Measurements from ENCODE around the gene AGPAT3.
A peak's percentile ranks its signal among the peaks of the same experiment; 100 is the strongest.

AGPAT3 gene

DNA sequence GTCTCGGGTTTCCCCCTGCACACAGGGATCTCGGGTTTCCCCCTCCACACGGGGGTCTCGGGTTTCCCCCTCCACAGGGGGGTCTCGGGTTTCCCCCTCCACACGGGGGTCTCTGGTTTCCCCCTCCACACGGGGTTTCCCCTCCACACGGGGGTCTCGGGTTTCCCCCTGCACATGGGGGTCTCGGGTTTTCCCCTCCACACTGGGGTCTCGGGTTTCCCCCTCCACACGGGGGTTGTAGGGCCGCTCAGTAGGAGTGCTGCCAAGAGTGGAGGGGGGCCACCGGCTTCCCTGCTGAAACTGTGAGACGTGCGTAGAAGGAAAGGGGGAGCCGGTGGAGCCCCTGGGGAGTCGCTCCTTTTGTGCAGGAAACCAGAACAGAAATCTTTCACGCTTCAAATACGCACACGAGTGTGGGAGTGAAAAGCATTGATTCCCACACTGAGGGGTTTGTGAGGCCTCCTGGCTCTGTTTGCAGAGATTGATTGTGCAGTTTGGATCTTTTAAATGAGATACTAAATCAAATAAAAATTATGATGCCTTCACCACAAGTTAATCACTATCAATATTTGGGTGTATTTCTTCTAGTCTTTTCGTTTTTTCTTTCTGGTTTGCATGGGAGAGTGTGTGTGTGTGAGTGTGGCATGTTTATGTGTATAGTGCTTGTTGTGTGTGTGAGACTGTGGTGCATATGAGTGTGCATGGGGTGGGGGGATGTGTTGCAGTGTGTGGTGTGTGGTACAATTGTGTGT is 92.8 kb downstream of the AGPAT3 start:
- DNase-seq (ENCODE audit: low spot score), result no peak

DNA sequence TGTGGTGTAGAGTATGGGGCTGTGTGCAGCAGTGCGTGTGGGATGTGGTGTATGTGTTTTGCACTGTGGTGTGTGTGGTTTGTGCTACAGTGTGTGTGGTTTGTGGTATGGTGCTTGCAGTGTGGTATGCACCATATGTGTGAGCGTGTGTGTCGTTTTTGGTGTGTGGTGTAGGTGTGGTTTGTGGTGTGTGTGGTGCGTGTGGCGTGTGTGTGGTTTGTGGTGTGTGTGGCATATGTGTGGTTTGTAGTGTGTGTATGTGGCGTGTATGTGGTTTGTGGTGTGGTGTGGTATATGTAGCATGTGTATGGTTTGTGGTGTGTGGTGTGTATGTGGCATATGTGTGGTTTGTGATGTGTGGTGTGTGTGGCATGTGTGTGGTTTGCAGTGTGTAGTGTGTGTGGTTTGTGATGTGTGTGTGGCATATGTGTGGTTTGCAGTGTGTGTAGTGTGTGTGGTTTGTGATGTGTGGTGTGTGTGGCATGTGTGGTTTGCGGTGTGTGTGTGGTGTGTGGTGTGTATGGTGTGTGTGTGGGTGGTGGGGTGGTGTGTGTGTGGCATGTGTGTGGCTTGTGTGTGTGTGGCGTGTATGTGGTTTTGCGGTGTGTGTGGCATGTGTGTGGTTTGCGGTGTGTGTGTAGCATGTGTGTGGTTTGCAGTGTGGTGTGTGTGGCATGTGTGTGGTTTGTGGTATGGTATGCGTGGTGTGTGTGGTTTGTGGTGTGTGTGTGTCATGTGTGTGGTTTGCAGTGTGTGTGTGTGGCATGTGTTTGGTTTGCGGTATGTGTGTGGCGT is 93.5 kb downstream of the AGPAT3 start:
- no peak for DNase-seq (ENCODE audit: low spot score)

DNA sequence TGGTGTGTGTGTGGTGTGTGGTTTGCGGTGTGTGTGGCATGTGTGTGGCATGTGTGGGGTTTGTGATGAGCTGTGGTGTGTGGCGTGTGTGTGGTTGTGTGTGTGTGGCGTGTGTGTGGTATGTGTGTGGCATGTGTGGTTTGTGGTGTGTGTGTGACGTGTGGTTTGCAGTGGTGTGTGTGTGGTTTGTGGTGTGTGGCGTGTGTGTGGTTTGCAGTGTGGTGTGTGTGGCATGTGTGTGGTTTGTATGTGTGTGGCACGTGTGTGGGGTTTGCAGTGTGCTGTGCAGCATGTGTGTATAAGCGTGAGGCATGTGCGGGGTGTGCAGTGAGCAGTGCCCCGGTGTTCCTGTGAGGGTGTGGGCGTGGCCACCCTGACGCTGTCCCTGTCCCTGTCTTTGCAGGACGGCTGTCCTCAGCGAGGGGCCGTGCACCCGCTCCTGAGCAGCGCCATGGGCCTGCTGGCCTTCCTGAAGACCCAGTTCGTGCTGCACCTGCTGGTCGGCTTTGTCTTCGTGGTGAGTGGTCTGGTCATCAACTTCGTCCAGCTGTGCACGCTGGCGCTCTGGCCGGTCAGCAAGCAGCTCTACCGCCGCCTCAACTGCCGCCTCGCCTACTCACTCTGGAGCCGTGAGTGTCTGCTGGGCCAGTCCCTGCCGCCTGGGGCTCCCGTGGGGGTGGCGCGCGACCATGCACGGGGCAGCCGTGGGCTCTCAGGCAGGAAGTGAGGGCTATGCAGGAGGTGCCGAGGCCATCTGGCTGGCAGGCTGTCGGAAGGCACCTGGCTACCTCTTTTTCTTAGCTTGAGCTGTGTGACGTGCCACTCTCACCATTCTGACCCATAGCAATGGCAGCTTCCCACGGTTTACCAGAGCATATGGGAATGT is 94.5 kb downstream of the AGPAT3 start:
- DNase-seq (ENCODE audit: low spot score), result no peak

DNA sequence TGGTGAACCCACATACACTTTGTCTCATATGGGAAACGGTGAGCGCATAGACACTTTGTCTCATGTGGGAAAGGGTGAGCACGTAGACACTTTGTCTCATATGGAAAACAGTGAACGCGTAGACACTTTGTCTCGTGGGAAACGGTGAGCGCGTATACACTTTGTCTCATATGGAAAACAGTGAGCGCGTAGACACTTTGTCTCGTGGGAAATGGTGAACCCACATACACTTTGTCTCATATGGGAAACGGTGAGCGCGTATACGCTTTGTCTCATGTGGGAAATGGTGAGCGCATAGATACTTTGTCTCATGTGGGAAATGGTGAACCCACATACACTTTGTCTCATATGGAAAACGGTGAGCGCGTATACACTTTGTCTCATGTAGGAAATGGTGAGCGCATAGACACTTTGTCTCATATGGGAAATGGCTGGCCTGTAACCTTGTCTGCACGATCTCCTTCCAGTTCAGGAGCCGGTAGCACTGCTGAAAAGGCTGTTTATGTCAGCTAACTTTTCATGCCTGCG is 96.4 kb downstream of the AGPAT3 start:
- DNase-seq (ENCODE audit: low spot score), result no peak

DNA sequence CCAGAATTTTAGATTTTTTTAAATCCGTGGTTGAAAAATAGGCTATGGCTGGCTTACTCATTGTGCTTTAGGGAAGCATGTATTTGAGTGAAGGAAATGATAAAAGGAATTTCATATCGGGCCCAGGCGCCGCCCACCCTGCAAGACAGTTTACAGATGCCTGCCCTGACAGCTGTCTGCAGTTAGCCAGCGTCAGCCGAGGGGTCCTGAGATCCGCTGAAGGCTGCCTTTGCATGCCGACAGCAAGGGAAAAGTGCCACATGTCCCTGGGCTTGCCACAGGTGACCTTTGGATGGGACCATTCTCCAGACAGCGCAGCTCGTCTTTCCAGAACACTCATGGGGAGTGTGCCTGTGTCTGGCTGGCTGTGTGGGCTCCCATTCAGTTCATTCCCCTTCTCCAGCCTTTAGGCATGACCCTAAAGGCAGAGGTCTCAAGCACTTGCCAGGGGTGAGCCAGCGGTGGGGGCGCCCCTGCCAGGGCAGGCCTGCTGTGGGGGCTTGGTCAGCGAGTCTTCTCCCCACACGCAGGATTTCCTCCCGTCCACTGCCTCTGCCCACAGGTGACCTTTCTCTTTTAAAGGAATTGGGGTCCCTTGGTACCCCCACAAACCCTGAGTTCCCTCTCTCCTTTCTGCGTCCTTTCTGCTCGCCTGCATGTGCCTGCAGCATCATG is 101.0 kb downstream of the AGPAT3 start:
- DNase-seq (ENCODE audit: low spot score), result no peak

DNA sequence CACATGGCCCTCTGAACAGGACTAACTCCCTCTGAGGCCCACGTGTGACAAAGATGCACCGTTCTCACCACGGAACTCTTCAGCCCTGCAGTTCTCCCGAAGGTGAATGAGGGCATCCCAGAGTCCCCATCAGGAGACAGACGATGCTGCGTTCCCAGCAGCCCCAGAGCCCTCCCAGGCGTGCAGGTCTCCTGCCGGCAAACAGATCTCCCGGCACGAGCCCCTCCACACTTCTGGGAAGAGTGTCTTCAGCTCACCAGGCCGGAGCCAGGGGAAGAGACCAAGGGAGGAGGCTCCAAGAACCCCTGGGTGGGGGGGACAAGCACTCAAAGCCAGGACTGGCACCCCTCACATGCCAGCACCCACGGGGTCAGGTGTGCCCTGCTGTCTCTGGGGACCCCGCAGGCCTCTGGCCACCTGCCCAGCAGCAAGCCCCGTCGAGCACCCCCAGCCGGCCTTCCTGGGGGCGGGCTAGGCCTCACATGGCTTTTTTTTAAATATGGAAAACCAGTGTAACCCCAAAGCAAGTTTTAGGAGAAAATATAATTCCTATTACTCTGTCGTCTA is 102.0 kb downstream of the AGPAT3 start:
- DNase-seq (ENCODE audit: low spot score), result no peak

DNA sequence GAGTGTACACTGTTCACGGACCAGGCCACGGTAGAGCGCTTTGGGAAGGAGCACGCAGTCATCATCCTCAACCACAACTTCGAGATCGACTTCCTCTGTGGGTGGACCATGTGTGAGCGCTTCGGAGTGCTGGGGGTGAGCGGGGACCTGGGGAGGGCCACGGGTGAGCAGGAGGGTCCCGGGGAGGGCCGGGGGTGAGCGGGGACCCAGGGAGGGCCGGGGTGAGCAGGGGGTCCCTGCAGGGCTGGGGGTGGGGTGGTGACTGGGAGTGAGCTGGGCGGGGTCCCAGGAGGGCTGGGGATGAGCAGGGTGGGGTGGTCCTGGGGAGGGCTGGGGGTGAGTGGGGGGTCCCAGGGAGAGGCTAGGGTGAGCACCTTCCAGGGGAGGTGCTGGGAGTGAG is 103.0 kb downstream of the AGPAT3 start:
- no peak for DNase-seq (ENCODE audit: low spot score)

DNA sequence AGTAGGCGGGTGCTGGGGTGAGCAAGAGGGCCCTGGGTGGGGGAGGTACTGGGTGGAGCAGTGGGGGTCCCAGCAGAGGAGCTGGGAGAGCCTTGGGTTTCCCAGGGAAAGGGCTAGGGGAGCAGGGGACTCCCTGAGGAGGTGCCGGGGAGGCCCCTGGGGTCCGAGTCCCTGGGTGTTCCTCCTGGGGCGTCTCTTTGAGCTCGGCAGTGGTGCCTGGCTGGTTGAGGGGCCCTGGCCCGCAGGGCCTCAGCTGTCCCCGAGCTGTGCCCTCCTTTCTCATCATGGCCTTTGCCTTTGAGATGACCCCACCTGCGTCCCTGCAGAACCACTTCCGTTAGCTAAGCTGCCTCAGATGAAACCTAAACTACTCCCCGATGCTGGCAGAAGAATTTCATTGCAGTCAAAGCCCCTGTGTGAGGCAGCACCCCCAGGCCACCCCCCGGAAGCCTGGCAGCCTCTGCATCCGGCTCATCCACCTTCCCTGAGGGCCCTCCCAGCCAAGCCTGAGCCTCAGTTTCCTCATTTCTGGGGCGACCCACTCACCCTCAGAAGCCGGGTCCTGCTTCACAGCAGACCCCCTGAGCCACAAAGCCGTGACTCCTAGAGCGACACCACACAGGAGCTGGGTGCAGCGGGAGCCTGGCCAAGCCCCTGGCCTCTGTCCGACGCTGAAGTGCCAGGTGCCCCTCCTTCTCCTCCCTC is 103.5 kb downstream of the AGPAT3 start:
- no peak for DNase-seq (ENCODE audit: low spot score)

DNA sequence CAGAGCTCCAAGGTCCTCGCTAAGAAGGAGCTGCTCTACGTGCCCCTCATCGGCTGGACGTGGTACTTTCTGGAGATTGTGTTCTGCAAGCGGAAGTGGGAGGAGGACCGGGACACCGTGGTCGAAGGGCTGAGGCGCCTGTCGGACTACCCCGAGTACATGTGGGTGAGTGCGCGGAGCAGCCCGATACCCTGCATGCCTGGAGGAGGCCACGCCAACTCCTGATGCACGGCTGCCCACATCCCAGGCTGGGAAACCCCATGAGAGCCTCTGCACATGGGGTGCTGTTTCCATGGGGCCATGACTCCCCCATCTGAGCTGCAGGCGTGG is 104.1 kb downstream of the AGPAT3 start:
- no peak for DNase-seq (ENCODE audit: low spot score)

DNA sequence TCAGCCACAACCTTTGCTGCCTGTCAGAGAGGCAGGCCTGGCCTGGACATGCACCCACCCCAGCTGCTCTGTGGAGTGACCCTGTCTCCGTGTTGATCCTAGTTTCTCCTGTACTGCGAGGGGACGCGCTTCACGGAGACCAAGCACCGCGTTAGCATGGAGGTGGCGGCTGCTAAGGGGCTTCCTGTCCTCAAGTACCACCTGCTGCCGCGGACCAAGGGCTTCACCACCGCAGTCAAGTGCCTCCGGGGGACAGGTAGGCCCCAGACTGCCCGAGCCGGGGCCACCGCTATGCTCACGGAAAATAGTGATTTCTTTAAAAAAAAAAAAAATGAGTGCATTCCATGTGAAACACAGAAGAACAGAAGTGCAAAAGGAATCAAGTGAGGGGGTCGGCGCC is 105.5 kb downstream of the AGPAT3 start:
- DNase-seq (ENCODE audit: low spot score), result no peak

DNA sequence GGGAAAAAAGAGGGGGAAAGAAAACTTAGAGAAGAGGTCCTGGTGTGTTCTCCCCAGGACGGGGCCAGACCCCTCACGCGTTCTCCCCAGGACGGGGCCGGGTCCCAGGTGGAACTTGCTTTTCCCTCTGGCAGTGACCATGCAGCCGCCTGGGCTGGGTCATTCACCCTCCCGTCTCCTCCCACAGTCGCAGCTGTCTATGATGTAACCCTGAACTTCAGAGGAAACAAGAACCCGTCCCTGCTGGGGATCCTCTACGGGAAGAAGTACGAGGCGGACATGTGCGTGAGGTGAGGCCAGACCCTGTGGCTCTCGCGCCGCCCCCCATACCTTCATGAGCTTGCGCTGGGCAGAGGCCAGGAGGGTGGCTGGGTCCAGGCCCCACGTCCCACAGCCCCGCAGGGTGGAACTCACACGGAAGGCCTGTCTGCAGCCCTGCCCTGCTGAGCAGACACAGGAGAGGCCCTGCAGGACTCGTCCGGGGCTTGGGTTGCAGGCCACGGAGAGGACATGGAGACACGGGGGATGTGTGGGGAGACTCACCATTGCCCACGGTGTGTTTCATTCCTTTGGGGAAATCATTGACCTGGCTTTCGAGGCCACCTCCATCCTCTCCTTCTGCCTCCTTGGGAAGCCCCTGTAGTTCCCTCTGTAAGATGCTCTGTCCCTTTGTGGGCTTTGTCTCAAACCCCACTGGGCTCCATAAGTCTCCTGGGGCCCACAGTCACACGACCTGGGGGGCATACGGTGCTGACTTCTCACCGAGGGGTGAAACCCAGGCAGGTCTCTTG is 106.4 kb downstream of the AGPAT3 start:
- DNase-seq (ENCODE audit: low spot score), result no peak

DNA sequence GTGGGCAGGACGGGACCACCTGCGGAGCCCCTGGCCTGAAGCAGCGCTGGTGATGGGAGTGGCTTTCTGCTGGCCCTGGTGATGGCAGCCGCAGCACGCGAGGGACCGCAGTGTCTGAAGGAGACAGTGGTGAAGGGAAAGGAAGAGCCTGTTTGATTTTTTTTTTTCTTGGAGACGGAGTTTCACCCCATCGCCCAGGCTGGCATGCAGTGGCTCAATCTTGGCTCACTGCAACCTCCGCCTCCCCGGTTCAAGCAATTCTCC is 106.9 kb downstream of the AGPAT3 start:
- DNase-seq (ENCODE audit: low spot score), result no peak

DNA sequence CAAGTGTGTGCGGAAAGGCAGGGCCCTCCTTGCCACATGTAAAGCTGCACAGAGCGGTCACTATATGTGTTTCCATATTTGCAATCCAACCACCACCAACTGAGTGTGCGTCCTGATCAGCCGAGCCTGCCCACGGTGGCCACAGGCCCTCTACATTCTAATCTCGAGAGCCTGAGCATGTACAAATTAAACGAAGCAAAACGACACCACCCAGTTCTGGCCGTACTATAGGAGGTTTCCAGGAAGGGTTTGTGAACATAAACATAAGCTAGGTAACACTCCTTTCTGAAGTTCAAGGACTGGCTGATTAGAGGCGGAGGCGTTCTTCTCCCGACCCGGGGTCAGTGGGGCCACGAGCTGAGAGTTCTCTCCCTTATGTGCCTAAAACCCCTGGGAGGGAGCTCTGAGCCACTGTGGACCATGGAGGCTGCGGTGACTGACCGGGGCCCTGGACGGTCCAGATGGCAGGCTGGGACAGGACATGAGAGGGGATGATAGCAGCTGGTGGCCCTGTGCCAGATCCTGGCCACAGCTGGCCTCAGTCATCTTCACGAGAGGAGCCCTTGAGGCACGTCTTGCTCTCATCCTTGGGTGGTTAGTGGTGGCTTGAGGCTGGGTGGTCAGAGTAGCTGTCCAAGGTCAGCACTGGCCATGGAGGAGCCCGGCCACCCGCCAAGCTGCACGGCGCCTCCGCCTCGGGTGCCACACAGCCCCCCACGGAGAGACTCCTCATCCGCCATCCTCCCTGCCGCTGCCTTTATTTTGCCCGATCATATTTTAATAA is 108.0 kb downstream of the AGPAT3 start:
- no peak for DNase-seq (ENCODE audit: low spot score)

DNA sequence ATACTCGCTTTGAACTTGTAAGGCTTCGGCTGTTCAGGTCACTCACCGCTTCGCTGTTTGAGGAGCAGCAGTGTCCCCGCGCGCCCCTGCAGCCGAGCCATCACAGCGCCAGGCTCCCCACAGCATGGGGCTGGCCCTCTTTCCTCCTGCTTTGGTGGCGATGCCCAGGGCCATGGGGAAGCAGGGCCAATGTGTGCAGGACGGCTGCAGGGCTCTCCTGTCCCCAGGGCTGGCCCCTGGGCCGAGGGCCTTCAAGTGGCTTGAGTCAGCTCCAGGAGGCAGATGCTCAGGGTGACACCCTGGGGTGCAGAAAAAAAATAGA is 108.6 kb downstream of the AGPAT3 start:
- DNase-seq (ENCODE audit: low spot score), result no peak

DNA sequence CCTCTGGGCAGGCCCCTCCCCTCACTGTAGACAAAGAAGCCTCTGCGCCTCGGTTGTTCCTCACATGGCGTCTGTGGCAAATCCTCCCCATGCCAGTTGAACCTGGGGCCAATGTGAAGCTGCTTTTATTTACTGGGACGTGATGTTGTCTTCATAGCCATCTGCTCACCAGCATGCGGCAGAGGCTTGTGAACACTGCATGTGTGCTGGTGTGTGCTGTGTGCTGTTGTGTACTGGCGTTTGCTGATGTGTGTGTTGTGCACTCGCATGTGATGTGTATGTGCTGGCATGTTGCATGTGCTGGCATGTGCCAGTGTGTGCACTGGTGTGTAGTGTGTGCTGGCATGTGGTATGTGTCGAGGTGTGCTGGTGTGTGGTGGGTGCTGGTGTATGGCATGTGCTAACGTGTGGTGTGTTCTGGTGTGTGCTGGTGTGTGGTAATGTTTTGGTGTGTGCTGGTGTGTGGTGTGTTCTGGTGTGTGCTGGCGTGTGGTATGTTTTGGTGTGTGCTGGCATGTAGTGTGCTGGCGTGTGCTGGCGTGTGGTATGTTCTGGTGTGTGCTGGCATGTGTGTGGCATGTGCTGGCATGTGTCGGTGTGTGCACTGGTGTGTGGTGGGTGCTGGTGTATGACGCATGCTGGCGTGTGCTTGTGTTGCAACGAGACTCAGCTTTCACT is 109.9 kb downstream of the AGPAT3 start:
- no peak for DNase-seq (ENCODE audit: low spot score)

DNA sequence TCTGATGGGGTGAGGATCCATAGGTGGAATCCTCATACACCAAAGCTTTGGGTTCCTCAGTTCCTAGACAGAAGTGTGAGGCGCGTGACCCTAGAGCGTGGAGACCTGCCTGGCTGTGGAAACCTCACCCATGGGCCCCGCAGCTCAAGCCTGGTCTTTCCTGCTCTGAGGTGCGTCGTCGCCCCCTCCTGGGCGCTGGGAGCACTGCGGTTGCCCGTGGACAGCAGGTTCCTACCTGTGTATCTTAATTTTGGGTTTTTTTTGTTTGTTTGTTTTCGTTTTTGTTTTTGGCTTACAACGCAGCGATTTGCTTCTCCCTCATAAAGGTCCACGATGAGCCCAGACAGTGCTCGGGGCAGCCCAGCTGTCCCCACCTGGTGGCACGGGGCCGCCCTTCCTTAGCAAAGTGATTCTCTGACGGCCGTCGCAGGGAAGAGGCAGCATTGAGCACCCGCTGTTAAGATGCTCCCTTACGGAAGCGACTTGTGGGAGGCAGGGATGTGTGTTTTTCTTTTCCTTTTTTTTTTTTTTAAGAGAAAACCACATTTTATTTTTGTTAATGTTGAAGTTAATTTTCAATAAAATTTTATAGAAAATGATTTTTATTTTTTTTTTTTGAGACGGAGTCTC is 110.6 kb downstream of the AGPAT3 start:
- DNase-seq (ENCODE audit: low spot score), result peak; percentile 56

DNA sequence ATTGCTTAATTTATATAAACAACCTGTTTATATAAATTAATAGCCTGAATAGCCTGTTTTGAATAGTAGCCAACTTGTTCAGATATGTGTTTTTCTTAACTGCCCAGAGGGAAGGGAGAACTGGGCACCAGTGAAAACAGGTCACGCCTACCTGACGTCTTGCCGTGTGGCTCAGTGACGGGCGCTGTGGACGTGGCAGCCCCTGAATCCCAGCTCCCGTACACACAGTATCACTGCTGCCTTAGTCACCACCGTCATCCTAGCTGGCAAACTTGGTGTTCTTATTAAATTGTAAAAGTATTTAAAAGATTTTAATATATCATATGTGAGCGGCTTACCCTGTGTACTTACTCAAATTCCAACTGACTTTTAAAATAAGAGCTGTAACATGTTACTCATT is 111.6 kb downstream of the AGPAT3 start:
- no peak for DNase-seq (ENCODE audit: low spot score)

DNA sequence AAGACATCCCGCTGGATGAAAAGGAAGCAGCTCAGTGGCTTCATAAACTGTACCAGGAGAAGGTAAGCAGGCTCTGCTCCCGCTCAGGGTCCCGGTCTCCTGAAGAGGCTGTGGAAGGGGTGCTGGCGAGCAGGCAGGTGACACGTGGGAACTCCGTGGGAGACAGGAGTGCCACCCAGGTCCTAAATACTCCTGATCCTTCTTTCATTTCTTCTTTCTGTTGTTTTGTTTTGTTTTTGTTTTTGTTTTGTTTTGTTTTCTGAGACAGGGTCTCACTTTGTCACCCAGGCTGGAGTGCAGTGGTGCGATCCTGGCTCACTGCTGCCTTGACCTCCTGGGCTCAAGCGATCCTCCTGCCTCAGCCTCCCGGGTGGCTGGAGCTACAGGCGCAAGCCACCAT is 113.0 kb downstream of the AGPAT3 start:
- no peak for DNase-seq (ENCODE audit: low spot score)

DNA sequence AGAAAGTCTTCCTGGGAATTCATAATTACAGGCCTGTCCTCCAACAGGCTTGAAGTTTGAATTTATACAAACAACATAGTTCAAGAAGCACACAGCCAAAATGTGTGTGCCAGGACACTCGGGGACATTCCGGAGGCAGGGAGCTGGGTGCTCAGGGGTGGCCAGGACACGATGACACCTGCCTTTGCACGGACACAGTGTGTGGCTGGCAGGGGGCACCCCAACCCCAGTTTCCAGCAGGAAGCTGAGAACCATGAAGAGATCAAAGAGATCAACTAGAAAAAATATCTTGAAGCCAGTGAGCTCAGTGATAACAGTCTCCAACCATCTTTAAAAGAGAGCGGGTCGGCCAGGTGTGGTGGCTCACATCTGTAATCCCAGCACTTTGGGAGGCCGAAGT is 114.6 kb downstream of the AGPAT3 start:
- no peak for DNase-seq (ENCODE audit: low spot score)

All from COLO829 (cell line).